ENCODE data around the gene LRCH4. TPM values are rescaled to one million over a fixed set of nuclear protein-coding genes. Genes with fewer than 3 reads are reported as not detected.

The LRCH4 gene
- total and polyA plus RNA-seq, 2 of the 13 experiments (the other 11 are each of a cell fraction or from before 2014, with no cell fraction given), result 7.0 to 9.3 TPM

GRCh38 chr7:100573691-100574361 is 12.1 kb downstream of the LRCH4 start, which contains the start of gene SAP25 (continued):
- TF ChIP-seq RFX3 (CRISPR knock-in tag; IDR thresholded peaks at IDR 0.05) (no peak), ATF6 (CRISPR knock-in tag; conservative IDR thresholded peaks at IDR 0.05) (no peak), FOXO4 (CRISPR knock-in tag; conservative IDR thresholded peaks at IDR 0.05) (no peak), ZXDC (CRISPR knock-in tag; IDR thresholded peaks at IDR 0.05) (no peak), ZHX1 (CRISPR knock-in tag; IDR thresholded peaks at IDR 0.05; ENCODE audit: low read depth) (no peak), BORCS8-MEF2B (CRISPR knock-in tag; IDR thresholded peaks at IDR 0.05) (no peak), ZNF331 (CRISPR knock-in tag; IDR thresholded peaks at IDR 0.05) (no peak), ATF4 (CRISPR knock-in tag; IDR thresholded peaks at IDR 0.05) (no peak), GRHL1 (CRISPR knock-in tag; conservative IDR thresholded peaks at IDR 0.05) (no peak), ZFP41 (CRISPR knock-in tag; IDR thresholded peaks at IDR 0.05; ENCODE audit: borderline replicate concordance) (no peak), HNRNPK (IDR thresholded peaks at IDR 0.05; ENCODE audit: low read depth, low read length, poor library complexity, severe bottlenecking) (peak; percentile 46), DRAP1 (CRISPR knock-in tag; IDR thresholded peaks at IDR 0.05) (no peak)

Data from HepG2 (cell line).